Measurements from ENCODE around the gene KANSL1L.

KANSL1L gene

GRCh38 chr2:210034087-210034683, 137.0 kb downstream of the KANSL1L start:
- H2AFZ ChIP-seq (ENCODE audit: low read depth, low read length, severe bottlenecking): no peak overlapping the region
- H3K9me2 ChIP-seq (replicated peaks; ENCODE audit: insufficient read depth, low read length): no peaks in the 10 kb centered on the region
- no peaks in the 10 kb centered on the region for H3K79me2 ChIP-seq (ENCODE audit: insufficient read depth, low read length)
- H4K20me1 ChIP-seq (ENCODE audit: low read depth, low read length): no peaks in the 10 kb centered on the region
- peaks cover 18% of the 10 kb centered on the region; the same call in 1 of the 2 replicates for H3F3A ChIP-seq (ENCODE audit: insufficient read depth)
- H3K27ac ChIP-seq (ENCODE audit: low read depth, low read length): no peak overlapping the region
- peaks cover 7% of the 10 kb centered on the region; the same call in 1 of the 2 replicates for H3K36me3 ChIP-seq (ENCODE audit: low read length)
- H3K27me3 ChIP-seq (ENCODE audit: low read length): no peaks in the 10 kb centered on the region
- TF ChIP-seq EZH2phosphoT487 (conservative IDR thresholded peaks at IDR 0.05; ENCODE audit: low read length) (no peak), CTCF (IDR thresholded peaks at IDR 0.05; ENCODE audit: insufficient read depth, low read length, poor library complexity, severe bottlenecking) (no peak)
- H3K4me3 ChIP-seq (ENCODE audit: insufficient read depth, low read length, poor library complexity, severe bottlenecking): no peak overlapping the region
- no peak overlapping the region for H3K9ac ChIP-seq (ENCODE audit: low read length)
- H3K4me2 ChIP-seq (ENCODE audit: low read depth, low read length, poor library complexity, severe bottlenecking): no peak overlapping the region
- no peaks in the 10 kb centered on the region for H3K9me3 ChIP-seq (ENCODE audit: insufficient read depth, low read length)

DNA sequence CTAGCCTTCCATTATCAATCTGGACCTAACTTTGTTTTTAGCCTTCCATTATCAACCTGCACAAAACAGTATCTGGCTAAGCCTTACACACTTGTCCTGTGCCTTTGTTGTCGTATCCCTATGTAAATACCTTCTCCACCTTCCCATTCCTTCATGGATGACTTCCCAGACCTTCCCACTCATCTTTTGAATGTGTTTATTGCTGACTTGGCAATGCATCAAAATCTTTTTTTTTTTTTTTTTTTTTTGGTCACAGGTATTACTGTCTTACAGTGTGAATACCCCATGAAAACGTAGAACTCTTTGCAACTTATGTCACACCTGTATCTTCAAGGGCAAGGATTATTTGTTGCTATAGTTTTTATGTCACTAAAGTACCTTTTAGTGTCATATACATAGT, 143.0 kb downstream of the KANSL1L start:
- no peak overlapping the region for H3K27ac ChIP-seq (ENCODE audit: low read depth, low read length)
- no peaks in the 10 kb centered on the region for H4K20me1 ChIP-seq (ENCODE audit: low read depth, low read length)
- H2AFZ ChIP-seq (ENCODE audit: low read depth, low read length, severe bottlenecking): no peak overlapping the region
- no peak overlapping the region for H3K9ac ChIP-seq (ENCODE audit: low read length)
- H3F3A ChIP-seq (ENCODE audit: insufficient read depth): peaks cover 25% of the 10 kb centered on the region; the same call in 1 of the 2 replicates
- no peaks in the 10 kb centered on the region for H3K9me3 ChIP-seq (ENCODE audit: insufficient read depth, low read length)
- TF ChIP-seq EZH2phosphoT487 (conservative IDR thresholded peaks at IDR 0.05; ENCODE audit: low read length) (no peak), CTCF (IDR thresholded peaks at IDR 0.05; ENCODE audit: insufficient read depth, low read length, poor library complexity, severe bottlenecking) (no peak)
- H3K27me3 ChIP-seq (ENCODE audit: low read length): no peaks in the 10 kb centered on the region
- no peak overlapping the region for H3K4me2 ChIP-seq (ENCODE audit: low read depth, low read length, poor library complexity, severe bottlenecking)
- no peak overlapping the region for H3K4me3 ChIP-seq (ENCODE audit: insufficient read depth, low read length, poor library complexity, severe bottlenecking)
- H3K9me2 ChIP-seq (replicated peaks; ENCODE audit: insufficient read depth, low read length): no peaks in the 10 kb centered on the region
- no peaks in the 10 kb centered on the region for H3K79me2 ChIP-seq (ENCODE audit: insufficient read depth, low read length)
- peaks cover 22% of the 10 kb centered on the region; the same call in 1 of the 2 replicates for H3K36me3 ChIP-seq (ENCODE audit: low read length)

GRCh38 chr2:210027608-210028007, 143.6 kb downstream of the KANSL1L start:
- H3K9me3 ChIP-seq (ENCODE audit: insufficient read depth, low read length): no peaks in the 10 kb centered on the region
- no peaks in the 10 kb centered on the region for H3K9me2 ChIP-seq (replicated peaks; ENCODE audit: insufficient read depth, low read length)
- H3K9ac ChIP-seq (ENCODE audit: low read length): no peak overlapping the region
- H4K20me1 ChIP-seq (ENCODE audit: low read depth, low read length): no peaks in the 10 kb centered on the region
- no peak overlapping the region for H3K4me2 ChIP-seq (ENCODE audit: low read depth, low read length, poor library complexity, severe bottlenecking)
- H3K4me3 ChIP-seq (ENCODE audit: insufficient read depth, low read length, poor library complexity, severe bottlenecking): no peak overlapping the region
- no peak for TF ChIP-seq CTCF (IDR thresholded peaks at IDR 0.05; ENCODE audit: insufficient read depth, low read length, poor library complexity, severe bottlenecking)
- no peak for TF ChIP-seq EZH2phosphoT487 (conservative IDR thresholded peaks at IDR 0.05; ENCODE audit: low read length)
- H2AFZ ChIP-seq (ENCODE audit: low read depth, low read length, severe bottlenecking): no peak overlapping the region
- peaks cover 26% of the 10 kb centered on the region for H3K36me3 ChIP-seq (ENCODE audit: low read length)
- peaks cover 25% of the 10 kb centered on the region; the same call in 1 of the 2 replicates for H3F3A ChIP-seq (ENCODE audit: insufficient read depth)
- no peaks in the 10 kb centered on the region for H3K79me2 ChIP-seq (ENCODE audit: insufficient read depth, low read length)
- H3K27me3 ChIP-seq (ENCODE audit: low read length): no peaks in the 10 kb centered on the region
- no peak overlapping the region for H3K27ac ChIP-seq (ENCODE audit: low read depth, low read length)
